Nucleus accumbens (tissue), 56 donors: ENCODE results near the gene DHX30.

ENCODE experiments used
- DNase-seq, 56 donors: peaks; one replicate each; lab custom pipeline; 2025; lab: John Stamatoyannopoulos, UW

DHX30 gene

DNA sequence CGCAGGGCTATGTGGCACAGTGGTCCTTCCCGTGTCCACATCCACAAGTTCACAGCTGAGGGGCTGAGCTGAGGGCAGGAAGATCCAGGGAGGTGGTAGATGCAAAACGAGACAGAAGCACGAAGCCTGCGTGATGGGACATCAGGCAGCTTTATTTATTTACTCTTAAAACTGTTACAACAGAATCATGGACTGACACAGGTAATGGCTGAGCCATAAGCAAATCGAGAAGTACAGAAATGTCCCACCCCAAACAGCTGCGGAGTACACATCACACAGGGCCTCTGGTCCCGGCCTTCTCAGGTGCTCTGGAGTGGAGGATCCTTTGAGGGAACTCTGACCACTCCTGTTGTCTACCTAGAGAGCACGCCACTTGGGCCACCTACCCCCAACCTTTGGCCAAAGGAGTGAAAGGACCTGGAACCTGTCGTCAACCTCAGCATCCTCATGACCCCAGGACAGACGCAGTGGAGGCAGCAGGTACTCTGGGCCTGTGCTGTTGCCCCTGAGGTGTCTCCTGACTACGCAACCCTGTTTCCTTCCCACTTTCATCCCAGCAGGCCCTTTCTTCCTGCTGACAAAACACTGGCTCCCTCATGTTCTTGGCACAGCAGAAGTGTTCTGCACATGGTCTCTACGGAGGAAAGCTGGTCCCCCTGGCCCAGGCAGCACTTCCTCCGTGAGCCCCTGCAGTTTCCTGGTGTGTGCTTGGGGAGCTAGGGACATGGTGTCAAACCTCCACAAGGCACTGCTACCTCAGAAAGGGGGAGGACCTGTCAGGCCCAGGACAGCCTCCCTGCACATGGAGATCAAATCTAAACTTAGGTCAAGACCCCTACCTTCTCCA is 47.8 kb downstream of the DHX30 start:
- no peak for DNase-seq

DNA sequence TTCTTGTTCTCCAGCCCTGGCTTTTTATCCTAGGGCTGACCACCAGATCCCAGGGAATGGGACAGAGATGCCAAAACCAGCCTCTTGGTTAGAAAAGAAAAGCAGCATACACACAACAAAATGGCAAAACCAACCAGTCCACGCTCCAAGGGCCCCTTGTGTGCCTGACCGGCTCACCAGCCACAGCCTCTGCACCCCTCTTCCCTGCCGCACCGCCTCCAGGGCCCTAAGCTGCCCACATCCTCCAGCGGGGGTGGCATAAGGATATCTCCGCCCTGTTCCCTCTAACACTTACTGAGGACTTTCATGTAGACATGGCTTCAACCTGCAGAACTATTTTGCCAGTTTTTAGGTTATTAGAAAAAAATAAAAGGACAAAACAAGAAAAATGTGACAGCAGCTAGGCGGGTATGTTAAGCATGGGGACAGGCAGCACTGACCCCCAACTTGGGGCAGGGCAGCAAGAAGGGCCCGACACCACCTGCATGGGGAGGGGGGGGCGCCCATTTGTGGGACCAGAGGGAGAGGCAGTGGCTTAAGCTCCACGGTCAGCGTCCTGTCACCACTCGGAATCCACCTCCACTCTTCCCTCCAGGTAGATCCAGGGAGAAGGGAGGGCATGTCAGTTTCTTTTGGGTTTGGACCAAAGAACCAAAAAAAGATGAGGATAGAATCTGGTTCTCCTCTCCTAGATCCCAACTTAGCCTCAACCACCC is 49.1 kb downstream of the DHX30 start:
- DNase-seq: no peak

DNA sequence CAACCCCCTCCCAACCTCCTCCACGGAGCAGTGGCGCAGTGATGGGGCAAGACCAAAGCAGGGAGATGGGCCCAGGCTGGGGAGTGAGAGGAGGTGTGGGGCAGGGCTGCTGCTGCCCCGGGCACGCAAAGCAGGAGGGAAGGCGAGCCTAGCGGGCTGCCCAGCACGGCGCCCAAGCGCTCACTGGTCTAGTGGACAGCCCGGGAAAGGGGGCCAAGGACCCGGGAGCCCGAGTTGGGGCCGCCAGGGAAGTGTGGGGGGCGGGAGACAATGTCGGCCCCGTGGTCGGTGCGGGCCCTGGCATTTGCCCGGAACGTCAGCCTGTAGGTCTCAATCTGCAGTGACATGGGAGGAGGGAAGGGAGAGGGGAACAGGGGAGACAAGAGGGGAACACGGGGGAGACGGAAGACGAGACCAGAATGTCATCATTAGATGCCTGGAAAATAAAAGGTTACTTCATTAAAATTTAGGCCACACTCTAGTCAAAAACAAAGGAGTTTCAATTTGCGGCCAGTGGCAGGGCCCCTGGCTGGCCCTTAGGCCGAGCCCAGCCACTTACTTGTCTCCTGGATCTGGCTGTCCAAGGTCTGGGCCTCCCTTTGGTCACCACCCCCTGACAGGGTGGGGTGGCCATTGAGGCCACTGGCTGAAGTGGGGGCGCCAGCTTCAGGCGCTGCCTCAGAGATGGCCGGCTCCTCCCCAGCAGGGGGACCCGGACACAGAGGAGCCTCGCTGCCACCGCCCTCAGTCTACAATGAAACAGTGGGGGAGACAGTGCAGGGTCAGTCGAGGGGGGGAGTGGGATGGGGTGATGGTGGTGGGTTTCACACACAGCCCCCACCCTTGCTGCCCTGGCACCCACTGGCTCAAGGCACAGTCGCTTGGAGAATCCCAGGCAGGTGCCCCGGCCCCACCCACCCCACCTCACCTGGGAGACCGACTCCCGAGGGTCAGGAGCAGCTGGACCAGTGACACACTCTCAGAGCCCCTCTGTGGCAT is 50.0 kb downstream of the DHX30 start:
- peak in 23 of 56 donors; percentile 21 to 65 (median 42) for DNase-seq

DNA sequence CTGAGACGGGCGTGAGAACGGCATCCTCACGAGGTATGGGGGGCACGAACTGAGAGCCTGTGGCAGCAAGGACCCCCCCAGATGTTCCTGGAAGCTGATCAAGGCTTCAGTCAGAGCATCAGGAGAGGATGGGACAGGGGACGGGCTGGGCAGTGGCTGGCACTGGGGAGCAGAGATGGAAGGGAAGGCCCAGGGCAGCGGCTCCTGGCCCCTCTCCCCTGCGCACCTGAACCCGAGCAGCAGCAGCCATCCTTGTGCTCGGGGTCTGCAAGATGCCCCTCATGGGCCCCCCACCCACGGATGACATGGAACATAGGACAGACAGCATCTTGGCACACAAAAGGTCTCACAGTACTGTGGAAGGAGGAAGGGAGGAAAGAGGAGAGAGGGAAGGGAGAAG is 51.3 kb downstream of the DHX30 start:
- DNase-seq: no peak

DNA sequence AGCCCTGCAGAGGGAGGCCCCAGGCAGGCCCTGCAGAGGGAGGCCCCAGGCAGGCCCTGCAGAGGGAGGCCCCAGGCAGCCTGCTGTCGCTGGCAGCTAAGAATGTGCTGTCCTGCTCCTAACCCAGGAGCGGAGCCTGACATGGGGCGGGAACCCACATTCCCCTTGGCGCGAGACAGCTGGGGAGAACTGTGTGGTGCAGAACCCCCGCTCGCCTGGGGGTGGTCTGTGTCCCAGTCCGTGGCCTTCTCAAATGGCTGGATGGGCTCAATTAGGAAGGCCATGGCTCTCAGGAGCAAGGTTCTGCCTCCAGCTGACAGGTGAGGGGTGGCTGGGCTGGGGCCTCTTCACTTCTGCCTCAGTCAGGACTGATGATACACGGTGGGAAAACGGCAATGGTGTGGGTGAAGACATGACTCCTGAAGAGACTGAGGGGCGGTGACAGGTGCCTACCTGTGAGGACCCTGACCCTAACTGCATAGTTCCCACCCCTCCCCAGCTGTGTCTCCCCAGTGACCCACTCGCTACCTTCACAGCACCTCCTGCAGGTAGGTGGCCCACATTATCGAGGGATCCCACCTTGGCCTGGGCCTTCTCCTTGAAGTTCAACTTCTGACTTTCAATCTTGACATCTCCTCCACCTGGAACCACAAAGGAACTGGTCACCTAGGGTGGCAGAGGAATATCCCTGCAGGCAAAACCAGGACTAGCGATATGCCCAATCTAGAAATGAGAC is 52.0 kb downstream of the DHX30 start:
- DNase-seq: no peak

DNA sequence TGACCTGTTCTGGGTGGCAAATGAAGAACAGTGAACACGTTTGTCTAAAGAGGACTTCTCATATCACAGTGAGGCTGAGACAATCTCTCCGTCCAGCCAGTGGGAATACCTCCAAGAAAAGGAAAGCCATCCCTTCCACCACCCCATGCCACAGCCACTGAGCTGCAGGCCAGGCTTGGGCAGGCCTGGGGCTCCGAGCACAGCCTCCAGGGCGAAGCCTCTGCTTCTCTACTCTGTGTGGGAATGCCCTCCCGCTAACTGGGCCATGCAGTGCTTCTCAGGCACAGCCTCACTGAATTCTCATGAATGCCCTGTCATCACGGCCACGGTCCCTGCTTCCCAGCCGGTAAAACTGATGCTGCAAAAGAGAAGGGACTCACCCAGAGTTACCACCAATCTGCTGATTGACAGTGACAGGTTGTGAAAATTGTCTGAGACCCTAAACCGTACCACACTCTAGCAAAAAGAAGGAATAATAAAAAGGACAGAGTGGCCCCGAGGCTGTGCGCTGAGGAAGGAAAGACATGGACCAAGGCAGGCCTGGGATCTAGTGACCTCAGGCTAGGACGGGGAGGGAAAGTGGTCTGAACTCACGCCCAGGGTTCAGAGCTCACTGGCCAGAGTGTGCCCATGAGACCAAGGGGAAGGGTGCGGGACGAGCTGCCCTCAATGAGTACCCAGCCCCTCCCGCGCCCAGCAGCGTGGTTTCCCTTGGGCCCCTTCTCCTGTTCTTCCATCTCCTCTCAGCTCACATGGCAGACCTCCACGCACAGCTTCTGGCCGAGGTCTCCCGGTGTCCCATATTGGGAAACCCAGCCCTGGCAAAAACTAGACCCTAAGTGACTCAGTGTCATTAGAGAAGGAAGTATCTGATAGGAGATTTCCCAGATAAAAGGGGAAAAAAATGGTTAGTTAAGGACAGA is 52.8 kb downstream of the DHX30 start:
- no peak for DNase-seq

DNA sequence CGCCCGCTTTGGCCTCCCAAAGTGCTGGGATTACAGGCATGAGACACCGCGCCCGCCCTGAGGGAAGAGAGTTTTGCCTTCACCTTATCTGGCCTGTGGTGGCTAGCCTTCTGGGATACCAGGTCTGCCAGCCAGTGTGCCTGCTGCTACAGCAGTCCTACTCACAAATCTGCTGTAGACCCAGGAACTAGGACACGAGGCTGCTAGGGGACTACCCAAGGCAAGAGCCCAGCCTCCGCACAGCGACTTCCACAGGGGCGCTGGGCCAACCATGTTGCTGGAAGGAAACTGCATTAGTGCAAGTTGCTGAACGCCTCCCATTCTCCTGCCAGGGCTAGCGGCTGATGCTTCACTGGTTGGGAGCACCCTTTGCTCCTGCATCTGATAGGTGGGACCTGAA is 53.7 kb downstream of the DHX30 start:
- peak in 17 of 56 donors; percentile 16 to 71 (median 48) for DNase-seq

DNA sequence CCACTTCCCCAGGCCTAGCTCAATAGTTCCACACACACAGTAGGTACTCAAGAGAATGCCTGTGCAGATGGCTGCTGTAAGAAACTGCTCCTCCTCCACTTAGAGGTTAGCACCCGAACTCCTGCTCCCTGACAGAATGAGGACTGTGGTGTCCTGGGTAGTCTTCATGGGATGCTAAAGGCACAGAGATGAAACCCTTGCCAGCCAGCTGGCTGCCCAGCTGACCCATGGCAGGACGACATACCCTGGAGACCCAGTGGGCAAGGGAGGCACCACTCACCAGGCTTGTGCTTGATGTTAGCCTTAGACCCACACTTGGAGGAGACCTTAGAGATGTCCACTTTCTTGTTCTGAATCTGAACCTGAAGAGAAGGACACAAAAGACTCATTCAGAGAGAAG is 54.2 kb downstream of the DHX30 start:
- no peak for DNase-seq

DNA sequence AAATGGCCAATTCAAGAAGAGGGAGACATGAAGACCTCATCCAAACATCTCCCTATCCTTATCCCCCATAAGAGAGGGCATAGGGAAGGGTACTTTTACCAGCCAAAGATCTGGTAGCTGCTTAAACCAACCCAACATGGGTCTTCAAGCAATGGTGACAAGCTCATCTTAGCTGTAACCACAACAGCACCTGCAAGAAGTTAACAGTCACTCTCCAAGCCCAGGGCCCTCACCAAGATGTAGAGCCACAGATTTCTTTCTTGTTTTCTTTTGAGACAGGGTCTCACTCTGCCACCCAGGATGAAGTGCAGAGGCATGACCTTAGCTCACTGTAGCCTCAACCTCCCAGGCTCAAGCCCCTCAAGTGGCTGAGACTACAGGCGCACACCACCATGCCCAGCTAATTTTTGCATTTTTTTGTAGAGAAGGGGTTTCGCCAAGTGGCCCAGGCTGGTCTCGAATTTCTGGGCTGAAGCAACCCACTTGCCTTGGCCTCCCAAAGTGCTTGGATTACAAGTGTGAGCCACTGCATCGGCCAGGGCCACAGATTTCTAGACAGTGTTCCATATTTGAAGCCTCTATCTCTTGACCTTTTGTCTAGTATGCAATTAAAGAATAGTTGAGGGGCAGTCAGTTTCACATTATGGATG is 57.1 kb downstream of the DHX30 start:
- no peak for DNase-seq

DNA sequence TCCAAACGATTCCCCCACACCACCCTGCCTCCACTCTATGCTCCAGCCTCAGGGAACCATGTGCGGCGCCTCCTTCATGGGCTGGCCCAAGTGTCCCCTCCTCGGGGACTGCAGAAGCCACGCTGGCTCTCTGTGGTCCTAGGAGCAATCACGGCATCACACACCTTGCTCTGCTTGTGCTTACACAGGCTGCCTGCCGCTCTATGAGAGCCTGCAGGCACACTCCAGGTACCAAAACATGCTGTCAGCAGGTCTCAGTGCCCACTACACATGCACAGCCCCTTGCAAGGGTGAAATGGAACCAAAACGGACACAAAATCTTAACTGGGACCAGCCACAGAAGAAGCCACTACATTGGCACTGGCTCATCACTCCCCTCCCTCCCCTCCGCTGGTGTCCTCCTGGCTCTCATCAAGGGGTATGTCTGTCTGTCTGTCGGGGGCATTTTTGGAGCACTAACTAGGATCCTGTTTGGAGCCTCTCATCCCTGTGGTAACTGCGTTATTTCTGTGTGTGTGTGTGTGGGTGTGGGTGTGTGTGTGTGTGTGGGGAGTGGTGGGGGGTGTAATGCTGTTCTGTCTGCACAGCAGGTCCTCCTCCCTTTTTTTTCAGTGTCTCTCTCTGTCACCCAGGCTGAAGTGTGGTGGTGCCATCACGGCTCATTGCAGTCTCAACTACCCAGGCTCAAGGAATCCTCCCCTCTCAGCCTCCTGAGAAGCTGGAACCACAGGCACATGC is 60.6 kb downstream of the DHX30 start:
- peak in 1 of 56 donors; percentile 32 for DNase-seq

DNA sequence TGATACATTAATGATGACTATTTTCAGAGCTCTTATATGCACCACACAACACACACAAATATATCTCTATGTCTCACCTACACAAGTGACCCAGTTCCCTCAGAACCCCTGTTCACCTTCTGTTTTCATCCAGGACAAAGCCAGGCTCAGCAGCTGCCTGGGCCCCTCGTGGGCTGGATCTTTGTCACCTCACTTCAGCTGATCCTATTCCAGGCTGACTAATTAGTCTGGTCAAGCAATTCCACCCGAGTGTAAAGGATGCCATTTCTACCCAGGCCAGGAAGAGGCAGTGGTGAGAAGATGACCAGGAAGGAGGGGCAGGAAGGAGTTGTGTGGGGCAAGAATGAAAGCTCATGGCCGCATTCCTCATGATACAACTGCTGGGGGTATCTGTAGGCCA is 62.3 kb downstream of the DHX30 start:
- DNase-seq: no peak

DNA sequence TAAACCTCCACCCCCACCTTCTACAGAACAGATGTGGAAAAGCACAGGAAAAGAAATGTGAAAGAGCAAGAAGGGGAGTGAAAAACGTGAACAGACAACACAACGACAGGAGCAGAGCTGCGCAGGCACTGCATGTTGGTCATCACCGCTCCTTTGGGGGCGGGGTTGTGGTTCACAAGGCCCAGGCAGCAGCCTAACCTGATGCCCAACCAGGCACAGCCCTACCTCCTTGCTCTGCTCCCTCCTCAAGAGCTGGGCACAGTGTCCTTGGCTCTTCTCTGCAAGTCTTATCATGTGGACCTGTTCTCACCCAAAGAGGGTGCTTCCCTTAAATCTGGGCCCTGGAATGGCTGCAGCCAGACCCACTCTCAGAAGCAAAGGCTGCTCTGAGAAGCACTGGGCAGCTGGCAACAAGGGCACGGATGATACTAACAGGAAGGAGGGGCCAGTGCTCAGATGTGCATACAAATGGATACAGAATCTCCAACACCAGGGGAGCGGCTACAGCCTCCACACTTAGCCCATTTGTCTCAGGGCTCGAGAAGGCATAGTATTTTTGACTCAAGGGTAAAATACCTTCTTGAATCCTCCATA is 64.6 kb downstream of the DHX30 start:
- DNase-seq: peak in 2 of 56 donors; percentile 11 to 25

DNA sequence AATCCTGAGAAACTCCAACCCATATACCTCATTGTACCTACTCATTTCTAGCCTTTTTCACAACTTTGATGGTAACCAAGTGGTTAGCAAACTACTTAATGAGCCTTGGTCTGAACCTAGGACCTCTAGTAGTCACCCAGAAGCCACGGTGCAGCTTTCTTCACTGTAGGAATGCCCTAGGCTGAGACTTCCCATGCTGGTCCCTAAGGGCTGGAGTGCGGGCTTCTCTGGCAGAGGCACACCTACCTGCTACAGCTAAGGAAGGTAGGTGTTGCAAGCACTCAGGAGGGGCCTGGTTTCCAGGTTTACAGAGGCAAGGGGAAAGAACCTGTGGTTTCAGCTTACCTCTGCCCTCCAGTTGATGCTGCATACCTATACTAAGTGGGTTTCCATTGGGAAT is 65.4 kb downstream of the DHX30 start:
- no peak for DNase-seq

DNA sequence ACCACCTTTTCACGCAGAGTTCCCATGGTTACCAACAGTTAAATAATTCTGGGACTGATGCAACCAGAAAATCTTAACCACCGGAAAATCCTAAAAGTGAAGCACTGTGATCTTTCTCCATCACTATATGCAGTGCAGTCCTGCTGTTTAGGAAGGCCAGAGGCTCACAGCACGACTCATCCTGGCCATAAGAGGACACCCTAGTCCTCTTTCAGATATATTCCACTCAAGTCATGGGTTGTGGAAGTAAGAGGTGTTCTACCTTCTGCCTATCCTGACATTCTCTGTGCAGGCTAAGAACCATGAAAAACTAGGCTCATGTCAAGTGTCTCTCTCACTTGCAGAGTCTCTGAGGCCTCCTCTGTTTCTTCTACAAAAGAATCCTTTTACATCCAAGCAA is 67.2 kb downstream of the DHX30 start:
- no peak for DNase-seq

DNA sequence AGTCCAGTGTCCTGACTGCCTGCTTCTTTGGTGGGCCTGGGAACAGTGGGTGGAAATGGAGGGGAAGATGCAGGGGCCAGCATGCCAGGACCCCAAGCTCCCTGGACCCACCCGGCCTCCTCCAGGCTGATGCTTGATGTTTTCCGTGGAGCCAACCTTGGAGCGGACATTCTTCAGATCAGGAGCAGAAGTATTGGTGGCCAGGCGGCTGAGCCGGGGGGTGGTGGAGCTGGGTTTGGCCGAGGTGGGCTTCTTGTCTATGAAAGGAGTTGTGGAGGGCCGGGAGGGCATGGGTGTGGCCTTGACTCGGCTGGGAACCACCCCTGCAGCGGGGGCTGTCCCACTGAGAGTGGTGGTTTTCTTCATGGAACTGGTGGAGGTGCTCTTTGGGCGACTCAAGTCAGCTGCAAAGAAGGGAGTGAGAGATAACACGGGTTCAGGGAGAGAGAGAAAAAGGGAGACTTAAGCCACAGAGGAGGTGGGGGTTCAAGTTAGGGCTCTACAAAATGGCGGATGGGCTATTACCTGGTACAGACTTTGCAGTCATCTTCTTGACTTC is 67.8 kb downstream of the DHX30 start:
- no peak for DNase-seq

DNA sequence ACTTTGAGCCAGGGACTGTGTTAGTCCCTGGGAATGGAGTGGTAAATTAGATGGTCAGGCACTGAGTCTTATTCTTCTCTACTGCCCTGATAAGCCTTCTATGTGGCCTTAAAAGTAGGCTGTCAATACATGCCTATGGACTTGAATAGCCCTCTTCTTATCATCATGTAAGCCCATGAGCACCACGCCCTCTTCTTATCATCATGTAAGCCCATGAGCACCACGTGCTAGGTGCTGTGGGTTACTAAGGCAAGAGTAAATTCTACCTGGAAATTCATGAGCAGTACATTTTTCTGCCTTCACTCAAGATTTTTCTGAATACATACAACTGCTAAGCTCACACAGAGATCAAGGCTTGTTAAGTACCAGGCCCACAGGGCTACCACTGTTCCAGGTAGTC is 68.5 kb downstream of the DHX30 start:
- DNase-seq: no peak

DNA sequence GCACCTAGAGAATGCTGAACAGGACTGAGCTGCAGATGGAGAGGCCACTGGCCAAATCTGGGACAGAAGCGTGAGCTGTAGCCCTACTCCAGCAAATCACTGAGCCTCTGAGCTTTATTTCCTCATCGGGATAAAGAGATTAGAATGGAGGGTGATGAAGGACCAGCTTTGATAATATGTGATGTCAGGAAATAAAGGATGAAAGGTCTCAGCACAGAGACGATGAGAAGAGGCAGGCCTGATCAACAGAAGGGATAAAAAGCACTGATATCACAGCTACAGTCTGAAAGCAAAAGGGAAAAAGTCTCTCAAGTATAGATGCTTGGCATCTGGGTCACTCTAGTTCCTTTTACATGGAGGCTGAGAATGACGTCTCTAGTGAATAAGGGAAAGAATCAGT is 70.0 kb downstream of the DHX30 start:
- DNase-seq: no peak
